ENCODE data around the gene FLOT2.

DNA sequence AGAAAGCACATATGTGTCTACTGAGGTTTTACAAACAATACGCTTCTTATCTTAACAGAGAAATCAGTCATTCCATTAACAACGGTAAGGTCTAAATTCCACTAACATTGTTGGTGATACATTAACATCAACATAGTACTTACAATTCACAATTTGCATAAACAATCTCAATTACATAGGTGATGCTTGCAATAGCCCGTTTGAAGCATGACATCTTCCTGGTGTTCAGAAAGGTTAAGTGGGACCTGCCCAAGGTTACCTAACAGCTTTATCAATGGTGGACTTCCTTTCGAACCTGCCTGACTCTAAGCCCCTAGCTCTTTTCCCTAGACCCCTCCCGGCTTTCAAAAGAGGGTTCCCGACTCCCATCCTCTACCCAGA lies 55.6 kb downstream of the FLOT2 start:
- TF ChIP-seq EZH2 (IDR thresholded peaks at IDR 0.05) (no peak), POLR2AphosphoS5 (IDR thresholded peaks at IDR 0.05; ENCODE audit: borderline replicate concordance, low read depth, low read length) (no peak), FOXP2 (optimal IDR thresholded peaks at IDR 0.05; ENCODE audit: control extremely low read depth, extremely low read length, insufficient read depth) (no peak)
